Colonic mucosa (tissue), 4 donors: ENCODE measurements around the gene MAPKAPK2. TPM values are rescaled to one million over a fixed set of nuclear protein-coding genes. Genes with fewer than 3 reads are reported as not detected.
"Not testable (repeated sequence)": the region's sequence is repeated elsewhere in the genome, so short reads cannot be mapped to it uniquely, and the experiment has no call there.

ENCODE experiments used
- DNase-seq: peaks from one replicate; pipeline ENCODE4 v3.0.0-alpha.2; 2020
- H3K27ac ChIP-seq: fragments of 200-600 bp; one replicate; pipeline ENCODE4 v1.8.0; 2021
- H3K27me3 ChIP-seq: fragments of 200-600 bp; one replicate; pipeline ENCODE4 v1.8.0; 2021
- H3K36me3 ChIP-seq: fragments of 200-600 bp; one replicate; pipeline ENCODE4 v1.8.0; 2021
- H3K4me1 ChIP-seq: fragments of 200-600 bp; one replicate; pipeline ENCODE4 v1.8.0; 2021; ENCODE audit warnings: mild to moderate bottlenecking
- H3K4me3 ChIP-seq: fragments of 200-600 bp; one replicate; pipeline ENCODE4 v1.8.0; 2021
- H3K9ac ChIP-seq, 2 donors: one replicate each; pipeline ENCODE4 v1.7.0; 2013; ENCODE audit warnings: control low read depth in 2 of 2, low read depth in 2 of 2, low read length in 2 of 2
- H3K9me3 ChIP-seq: fragments of 200-600 bp; one replicate; pipeline ENCODE4 v1.8.0; 2021
- CTCF ChIP-seq: fragments of 200-600 bp; IDR thresholded peaks from one replicate; pipeline ENCODE4 v1.8.0; 2022; ENCODE audit warnings: antibody characterized with exemption, mild to moderate bottlenecking
- intact Hi-C: fragments of 100-400 bp; cut with DNase I; formaldehyde crosslinking; loops from one replicate; pipeline ENCODE4 v1.14.1; 2022
- total RNA-seq, 2 donors: library from RNA; stranded (reverse); fragmentation: NEBNext Ultra II Directional in 1 of 2; extraction: Animal tissue kit (Norgen Biotek cat#: 25700) in 1 of 2; gene quantifications; one replicate each; pipeline ENCODE4 v1.2.1, GENCODE V29; 2021
- donor health status: healthy.
- donor health status: DM: no; HTN: no; CAD: no.
- donor health status: DM: no; HTN: no; CAD: no.

Gene MAPKAPK2
- total RNA-seq, 2 donors from 2014 or later, result 61.4 to 71.1 TPM

- TF ChIP-seq CTCF, result no peak
- Histone ChIP-seq H3K9me3 (no peaks in the 10 kb centered on the region), H3K4me1 (no peaks in the 10 kb centered on the region), H3K9ac (no peak overlapping the region), H3K36me3 (no peaks in the 10 kb centered on the region), H3K27ac (no peak overlapping the region), H3K4me3 (no peak overlapping the region), H3K27me3 (no peaks in the 10 kb centered on the region)
- DNase-seq, result no peak
- intact Hi-C loops, result no loop called here
Measured at GRCh38 chr1:206774093-206774492, 89.4 kb downstream of the MAPKAPK2 start.

DNA sequence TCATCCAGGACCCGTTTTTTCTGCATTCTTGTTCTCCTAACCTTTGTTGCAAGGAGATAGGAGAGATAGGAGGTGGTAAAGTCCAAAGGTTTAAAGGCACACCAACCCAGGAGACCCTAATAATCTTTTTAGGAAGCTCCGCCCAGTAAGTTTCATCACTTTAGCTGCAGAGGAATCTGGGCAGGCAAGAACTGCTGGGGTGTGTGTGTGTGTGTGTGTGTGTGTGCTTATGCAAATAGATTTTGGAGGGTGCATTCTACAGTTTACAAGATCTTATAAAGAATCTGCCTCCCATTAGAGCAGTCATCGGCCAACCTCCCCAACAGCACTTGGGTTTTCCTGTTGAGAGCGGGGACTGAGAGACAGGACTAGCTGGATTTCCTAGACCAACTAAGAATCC lies 91.5 kb downstream of the MAPKAPK2 start:
- Histone ChIP-seq H3K9me3 (no peaks in the 10 kb centered on the region), H3K27me3 (no peaks in the 10 kb centered on the region), H3K4me1 (no peaks in the 10 kb centered on the region), H3K4me3 (no peak overlapping the region), H3K36me3 (no peaks in the 10 kb centered on the region), H3K27ac (no peak overlapping the region), H3K9ac (no peak overlapping the region)
- TF ChIP-seq CTCF, result no peak
- intact Hi-C loops, result no loop called here
- no peak for DNase-seq

DNA sequence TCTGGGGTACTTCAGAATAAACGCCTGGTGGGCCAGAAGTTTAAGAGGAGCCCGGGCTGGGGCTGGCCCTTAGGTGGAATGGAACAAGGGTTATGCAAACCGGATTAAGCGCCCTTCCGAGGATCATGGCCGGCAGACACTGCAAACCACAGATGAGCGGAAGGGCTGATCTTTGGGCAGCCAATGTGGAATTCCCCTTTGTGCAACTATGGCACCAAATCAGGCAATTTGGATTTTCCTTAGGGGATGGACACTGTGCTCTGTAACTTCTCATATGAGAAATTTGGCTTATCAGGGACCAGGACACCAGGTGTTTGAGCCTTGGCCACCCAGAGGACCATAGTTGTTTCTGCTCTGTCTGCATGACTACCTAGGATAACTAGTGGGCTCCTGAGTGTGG lies 93.3 kb downstream of the MAPKAPK2 start:
- no peaks in the 10 kb centered on the region for H3K36me3 ChIP-seq
- TF ChIP-seq CTCF, result no peak
- intact Hi-C loops, result no loop called here

GRCh38 chr1:206778911-206779310 lies 94.2 kb downstream of the MAPKAPK2 start:
- H3K9me3 ChIP-seq, H3K4me1 ChIP-seq, H3K36me3 ChIP-seq, H3K27ac ChIP-seq, H3K4me3 ChIP-seq, intact Hi-C loops, DNase-seq, H3K9ac ChIP-seq, H3K27me3 ChIP-seq: not testable (repeated sequence)

More for the DNA sequence above, 93.3 kb downstream of the MAPKAPK2 start:
- Histone ChIP-seq H3K9ac (no peak overlapping the region), H3K4me1 (no peaks in the 10 kb centered on the region), H3K27me3 (no peaks in the 10 kb centered on the region), H3K4me3 (no peak overlapping the region), H3K9me3 (no peaks in the 10 kb centered on the region), H3K27ac (no peak overlapping the region)
- DNase-seq, result no peak

- Histone ChIP-seq H3K9me3 (no peaks in the 10 kb centered on the region), H3K4me1 (no peaks in the 10 kb centered on the region), H3K27me3 (no peaks in the 10 kb centered on the region), H3K27ac (no peak overlapping the region), H3K4me3 (no peak overlapping the region), H3K9ac (no peak overlapping the region), H3K36me3 (no peaks in the 10 kb centered on the region)
- intact Hi-C loops, result no loop called here
- DNase-seq, result no peak
- TF ChIP-seq CTCF, result no peak
Measured at GRCh38 chr1:206779638-206780037, 94.9 kb downstream of the MAPKAPK2 start.

DNA sequence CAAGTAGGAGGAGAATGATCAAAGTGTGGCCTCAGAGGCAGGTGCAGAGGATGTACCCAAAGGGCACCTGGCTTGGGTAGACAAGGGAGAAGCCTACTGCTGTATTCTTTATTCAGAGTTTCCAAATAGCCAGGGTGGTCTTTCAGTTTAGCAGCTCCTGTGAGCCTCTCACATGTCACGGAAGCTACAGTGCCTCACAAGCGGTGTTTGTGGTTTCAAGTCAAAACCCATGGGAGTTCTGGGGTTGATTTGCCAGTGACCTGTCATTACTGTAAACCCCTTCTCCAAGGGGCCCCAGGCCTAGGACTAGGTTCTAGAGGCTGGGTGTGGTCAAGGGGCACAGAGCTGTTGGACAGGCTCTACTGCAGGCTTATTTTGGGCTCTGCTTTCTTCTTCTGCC lies 97.7 kb downstream of the MAPKAPK2 start:
- no peak overlapping the region for H3K9ac ChIP-seq
- no peaks in the 10 kb centered on the region for H3K4me1 ChIP-seq
- H3K36me3 ChIP-seq, result no peaks in the 10 kb centered on the region
- DNase-seq, result no peak
- no peaks in the 10 kb centered on the region for H3K27me3 ChIP-seq
- intact Hi-C loops, result no loop called here
- H3K4me3 ChIP-seq, result no peak overlapping the region
- no peak overlapping the region for H3K27ac ChIP-seq
- no peaks in the 10 kb centered on the region for H3K9me3 ChIP-seq
- TF ChIP-seq CTCF, result no peak
